Esophagus muscularis mucosa (tissue), 4 donors: ENCODE results near the gene DCD. TPM values are rescaled to one million over a fixed set of nuclear protein-coding genes. Genes with fewer than 3 reads are reported as not detected.

ENCODE experiments used
- DNase-seq: peaks from one replicate; pipeline ENCODE4 v3.0.0-alpha.2; 2017; ENCODE audit errors: extremely low spot score
- H3K27ac ChIP-seq, 4 donors: fragments of 200-600 bp; sonication (generic); replicated peaks in 1 of 4; 1 replicate in 3 of 4; 2 replicates in 1 of 4; pipeline ENCODE4 v1.5.1; 2016 to 2019; ENCODE audit warnings: mild to moderate bottlenecking in 1 of 4
- H3K27me3 ChIP-seq, 4 donors: fragments of 200-600 bp; sonication (generic); one replicate each; pipeline versions ENCODE4 v1.5.1 to v1.6.0; 2016 to 2019
- H3K36me3 ChIP-seq, 4 donors: fragments of 200-600 bp; sonication (generic); one replicate each; pipeline ENCODE4 v1.5.1; 2016 to 2019
- H3K4me1 ChIP-seq, 4 donors: fragments of 200-600 bp; sonication (generic); one replicate each; pipeline ENCODE4 v1.5.1; 2016 to 2019
- H3K4me3 ChIP-seq, 4 donors: fragments of 200-600 bp; sonication (generic); 1 replicate in 2 of 4; 2 replicates in 2 of 4; pipeline ENCODE4 v1.5.1; 2016 to 2019; ENCODE audit warnings: mild to moderate bottlenecking in 4 of 4, moderate library complexity in 1 of 4
- H3K9me3 ChIP-seq, 4 donors: fragments of 200-600 bp; sonication (generic); 1 replicate in 3 of 4; 2 replicates in 1 of 4; pipeline ENCODE4 v1.5.1; 2016 to 2019
- CTCF ChIP-seq, 3 experiments: fragments of 200-600 bp in 2 of 3; fragments of 450-650 bp in 1 of 3; sonication (generic) in 2 of 3; IDR thresholded peaks; one replicate each; pipeline ENCODE4 v1.5.1; 2017 to 2019; ENCODE audit warnings: antibody characterized with exemption in 3 of 3, mild to moderate bottlenecking in 2 of 3, moderate library complexity in 1 of 3
- EP300 ChIP-seq: sonication (generic); formaldehyde crosslinking; IDR thresholded peaks from one replicate; pipeline ENCODE4 v1.6.1; 2017; ENCODE audit warnings: antibody characterized with exemption
- POLR2A ChIP-seq: fragments of 450-650 bp; IDR thresholded peaks from one replicate; pipeline ENCODE4 v1.6.1; 2017; ENCODE audit warnings: antibody characterized with exemption, moderate library complexity, mild to moderate bottlenecking, low read depth
- POLR2AphosphoS5 ChIP-seq, 2 donors: sonication (generic); formaldehyde crosslinking; IDR thresholded peaks; one replicate each; pipeline ENCODE4 v1.6.1; 2017; ENCODE audit warnings: antibody characterized with exemption in 2 of 2
- WGBS: methylation state at CpG from one replicate; pipeline ENCODE4 v1.1.5; 2018; 5-methylcytosine and 5-hydroxymethylcytosine counted together
- intact Hi-C: fragments of 100-400 bp; cut with DNase I; formaldehyde crosslinking; loops from one replicate; pipeline ENCODE4 v1.15.1; 2023
- total RNA-seq, 4 donors: library from RNA; depleted of rRNA; stranded (reverse); fragments of >200 nt; gene quantifications; one replicate each; pipeline versions ENCODE4 v1.1.0 to v1.2.1, GENCODE V29; 2016

Gene DCD
- total RNA-seq, 4 donors from 2014 or later: not detected

- 35% methylated on average over 3 of the region's 3 CpGs for whole genome bisulfite sequencing
- Histone ChIP-seq H3K4me1 (peaks cover 1 to 7% (median 2%) of the 10 kb centered on the region in 4 donors), H3K27me3 (no peaks in the 10 kb centered on the region), H3K9me3 (no peaks in the 10 kb centered on the region), H3K4me3 (no peak overlapping the region), H3K36me3 (no peaks in the 10 kb centered on the region), H3K27ac (no peak overlapping the region)
- no peak for DNase-seq
- TF ChIP-seq CTCF (IDR thresholded peaks at IDR 0.05) (peak; percentile 71 to 94 (median 72)), POLR2A (no peak), POLR2AphosphoS5 (IDR thresholded peaks at IDR 0.05) (no peak), EP300 (no peak)
- intact Hi-C loops: loop anchor here (5.0 kb wide), 1 partner anchor 361 kb away; no protein-coding TSS in a partner anchor
Measured at GRCh38 chr12:54596526-54596946, 51.6 kb downstream of the DCD start.

GRCh38 chr12:54595471-54595870, 52.7 kb downstream of the DCD start:
- intact Hi-C loops: loop anchor here (5.0 kb wide), 1 partner anchor 362 kb away; no protein-coding TSS in a partner anchor
- 93% methylated on average over 3 of the region's 3 CpGs for WGBS
- TF ChIP-seq EP300 (no peak), POLR2AphosphoS5 (IDR thresholded peaks at IDR 0.05) (no peak), CTCF (IDR thresholded peaks at IDR 0.05) (no peak), POLR2A (no peak)
- H3K27me3 ChIP-seq: no peaks in the 10 kb centered on the region
- H3K36me3 ChIP-seq: no peaks in the 10 kb centered on the region
- H3K4me1 ChIP-seq: peaks cover 11 to 17% (median 13%) of the 10 kb centered on the region in 4 donors
- no peaks in the 10 kb centered on the region for H3K9me3 ChIP-seq
- no peak for DNase-seq
- no peak overlapping the region for H3K27ac ChIP-seq
- no peak overlapping the region for H3K4me3 ChIP-seq

Other genes starting within 250 kb of the DCD start
- gene ITGA5, start 229.1 kb downstream of the DCD start, total RNA-seq: 100 to 1,000 TPM; 264 to 785 (median 602) TPM
- gene GTSF1, start 174.8 kb downstream of the DCD start, total RNA-seq: not detected
- 10 to 100 TPM; 11.1 to 23.2 (median 20.0) TPM for gene NCKAP1L, start 150.6 kb downstream of the DCD start, total RNA-seq
- gene PDE1B, start 98.8 kb downstream of the DCD start, total RNA-seq: 1 to 10 TPM; 4.5 to 9.7 (median 5.0) TPM
- 10 to 100 TPM in 1 of 4 donors, 1 to 10 TPM in 3; 3.6 to 10.2 (median 7.0) TPM for gene PPP1R1A, start 59.7 kb downstream of the DCD start, total RNA-seq
- not detected for gene LACRT, start 13.5 kb downstream of the DCD start, total RNA-seq
- gene MUCL1, start 206.2 kb upstream of the DCD start, total RNA-seq: not detected